ENCODE data around the gene UNC45A. TPM values are rescaled to one million over a fixed set of nuclear protein-coding genes. Genes with fewer than 3 reads are reported as not detected.

Gene UNC45A
- total and polyA plus RNA-seq, 2 of the 13 experiments (the other 11 are each of a cell fraction or from before 2014, with no cell fraction given) = 33.8 to 39.7 TPM

DNA sequence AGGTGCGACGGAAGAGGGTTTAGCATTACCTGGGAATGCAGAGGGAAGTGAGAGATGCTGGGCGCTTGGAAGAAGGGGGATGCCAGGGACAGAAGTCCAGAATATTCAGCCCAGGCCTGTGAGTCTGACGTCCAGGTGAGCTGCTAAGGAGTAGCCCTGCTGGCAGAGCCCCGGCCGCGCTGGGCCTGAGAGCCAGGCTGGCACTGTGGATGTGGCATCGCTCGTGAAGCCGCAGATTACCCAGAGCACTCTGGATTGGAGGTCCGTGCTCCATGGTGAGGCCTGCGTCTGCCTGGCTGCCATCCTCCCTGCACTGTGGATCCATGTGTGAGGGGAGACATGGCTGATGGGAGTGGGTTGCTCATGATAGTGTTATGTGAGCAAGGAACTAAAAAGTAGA, 17.5 kb upstream of the UNC45A start:
- FAIRE-seq (no peak), DNase-seq (ENCODE audit: low spot score) (no peak)
- H3K9me3 ChIP-seq (ENCODE audit: low read length) = no peaks in the 10 kb centered on the region

More for the DNA sequence above, 17.5 kb upstream of the UNC45A start:
- no peak overlapping the region for H2AFZ ChIP-seq (ENCODE audit: low read length)
- in situ Hi-C loops (cut with HindIII; ENCODE audit: extremely low pct_ligation_motif_present, low pct_unique_long_range_greater_than_20kb) (no loop called here), intact Hi-C loops (cut with micrococcal nuclease; ENCODE audit: unreplicated experiment) (no loop called here)
- WGBS (ENCODE audit: low lambda C conversion rate) = 99% methylated on average over 6 of the region's 12 CpGs
- no peaks in the 10 kb centered on the region for H3K27me3 ChIP-seq (ENCODE audit: control insufficient read depth in 1 of 2, insufficient read depth in 2 of 2, low read length in 2 of 2)
- TF ChIP-seq USF2 (IDR thresholded peaks at IDR 0.05; ENCODE audit: low read depth, low read length) = no peak
- no peak for TF ChIP-seq USF2 (CRISPR knock-in tag; IDR thresholded peaks at IDR 0.05; ENCODE audit: borderline replicate concordance)
- no peak for TF ChIP-seq FOSL2 (CRISPR knock-in tag; IDR thresholded peaks at IDR 0.05)
- no peak for TF ChIP-seq RAD21 (CRISPR knock-in tag; IDR thresholded peaks at IDR 0.05)
- TF ChIP-seq, protein P1, sequence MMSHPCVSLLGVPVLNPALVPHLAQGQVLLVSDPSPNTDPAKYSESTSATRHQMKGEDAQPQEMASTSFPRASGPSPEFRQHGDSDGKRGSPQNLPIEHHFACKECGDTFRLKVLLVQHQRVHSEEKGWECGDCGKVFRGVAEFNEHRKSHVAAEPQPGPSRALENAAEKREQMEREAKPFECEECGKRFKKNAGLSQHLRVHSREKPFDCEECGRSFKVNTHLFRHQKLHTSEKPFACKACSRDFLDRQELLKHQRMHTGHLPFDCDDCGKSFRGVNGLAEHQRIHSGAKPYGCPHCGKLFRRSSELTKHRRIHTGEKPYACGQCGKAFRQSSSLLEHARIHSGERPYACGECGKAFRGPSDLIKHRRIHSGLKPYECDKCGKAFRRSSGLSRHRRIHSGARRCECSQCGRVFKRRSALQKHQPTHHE (CRISPR knock-in tag; IDR thresholded peaks at IDR 0.05; ENCODE audit: borderline replicate concordance) = no peak
- no peak for TF ChIP-seq ZNF652 (CRISPR knock-in tag; IDR thresholded peaks at IDR 0.05; ENCODE audit: borderline replicate concordance, low read depth)
- TF ChIP-seq ZNF720 (CRISPR knock-in tag; IDR thresholded peaks at IDR 0.05) = no peak
- TF ChIP-seq ZNF142 (CRISPR knock-in tag; IDR thresholded peaks at IDR 0.05) = no peak
- TF ChIP-seq TAF15 (IDR thresholded peaks at IDR 0.05; ENCODE audit: low read depth, low read length, poor library complexity, severe bottlenecking) = no peak
- CTCF ChIA-PET (ENCODE audit: low intra/inter-chr PET ratio, low total read pairs) = no interaction called here
- no peak overlapping the region for H3K4me3 ChIP-seq (replicated peaks in 1 of 3; ENCODE audit: insufficient read depth in 1 of 3, low read depth in 2 of 3, low read length in 3 of 3)
- H3K79me2 ChIP-seq (ENCODE audit: insufficient read depth, low read length) = no peaks in the 10 kb centered on the region
- H3K36me3 ChIP-seq (replicated peaks in 1 of 2; ENCODE audit: control insufficient read depth in 1 of 2, insufficient read depth in 2 of 2, low read length in 2 of 2) = peaks cover 32 to 74% of the 10 kb centered on the region in 2 experiments; a peak in 4 of 5 replicates
- no peak for ATAC-seq
- H3K27ac ChIP-seq (ENCODE audit: extremely low read length, insufficient read depth, low read length) = no peak overlapping the region
- no peak overlapping the region for H3K4me2 ChIP-seq (ENCODE audit: low read depth, low read length)
- no TSS peak for BruUV-seq (replicated peaks)
- H3K4me1 ChIP-seq (ENCODE audit: insufficient read depth, low read length) = peaks cover 7% of the 10 kb centered on the region
- H4K20me1 ChIP-seq (ENCODE audit: insufficient read depth, low read length) = no peaks in the 10 kb centered on the region
- POLR2A ChIA-PET = no interaction called here
- H3K9ac ChIP-seq (ENCODE audit: insufficient read depth, low read depth, low read length) = no peak overlapping the region

Data from HepG2 (cell line).